WTC11 (cell line): ENCODE measurements around the gene GAA. TPM values are rescaled to one million over a fixed set of nuclear protein-coding genes. Genes with fewer than 3 reads are reported as not detected.

Source experiments
- ATAC-seq: fragments of 200-7000 bp; cut with Tn5 transposase; 2 replicates; pipeline ENCODE4 v1.10.0; 2021; ENCODE audit warnings: mild to moderate bottlenecking, moderate library complexity
- CTCF ChIA-PET: fragments of 300-600 bp; sonication (Branson Sonifier 250); formaldehyde crosslinking; loops from one replicate; lab custom pipeline; 2021; ENCODE audit warnings: antibody characterized with exemption; lab: Charles Lee
- POLR2A ChIA-PET: fragments of 350-600 bp; sonication (Branson Sonifier 250); formaldehyde crosslinking; loops from one replicate; lab custom pipeline; 2021; ENCODE audit warnings: antibody characterized with exemption; lab: Charles Lee
- DNase-seq: peaks from one replicate; pipeline ENCODE4 v3.0.0; 2021; ENCODE audit warnings: low spot score
- H3K27ac Mint-ChIP-seq: 2 replicates; pipeline ENCODE4 v1.8.0; 2021; ENCODE audit warnings: mixed read lengths
- H3K27me3 Mint-ChIP-seq: 2 replicates; pipeline ENCODE4 v1.8.0; 2021; ENCODE audit warnings: low read depth, mild to moderate bottlenecking, moderate library complexity, mixed read lengths
- H3K36me3 Mint-ChIP-seq: 2 replicates; pipeline ENCODE4 v1.8.0; 2021; ENCODE audit warnings: mixed read lengths
- H3K4me1 Mint-ChIP-seq: 2 replicates; pipeline ENCODE4 v1.8.0; 2022; ENCODE audit warnings: mixed read lengths
- H3K4me3 Mint-ChIP-seq: 2 replicates; pipeline ENCODE4 v1.8.0; 2021; ENCODE audit warnings: mild to moderate bottlenecking, moderate library complexity, mixed read lengths
- H3K9me3 Mint-ChIP-seq: 2 replicates; pipeline ENCODE4 v1.8.0; 2021; ENCODE audit warnings: mixed read lengths
- CREM ChIP-seq: sonication (generic); formaldehyde crosslinking; IDR thresholded peaks from 2 replicates; pipeline ENCODE4 v1.8.1; 2022; ENCODE audit warnings: mild to moderate bottlenecking, missing genetic modification reagents, moderate library complexity
- FOXJ3 ChIP-seq: sonication (generic); formaldehyde crosslinking; IDR thresholded peaks from 2 replicates; pipeline ENCODE4 v1.9.0; 2021; ENCODE audit warnings: missing genetic modification reagents, mild to moderate bottlenecking, borderline replicate concordance
- GRHL2 ChIP-seq: fragments of 250-450 bp; sonication (Bioruptor Pico); IDR thresholded peaks from 2 replicates; pipeline ENCODE4 v1.8.0; 2022; ENCODE audit warnings: mild to moderate bottlenecking, moderate library complexity; ENCODE audit not compliant: insufficient replicate concordance, severe bottlenecking
- NFYB ChIP-seq: sonication (generic); formaldehyde crosslinking; conservative IDR thresholded peaks from 2 replicates; pipeline ENCODE4 v1.8.0; 2022; ENCODE audit warnings: low read depth, missing genetic modification reagents
- NR1H2 ChIP-seq: sonication (generic); formaldehyde crosslinking; IDR thresholded peaks from 2 replicates; pipeline ENCODE4 v1.9.0; 2021; ENCODE audit warnings: mild to moderate bottlenecking, moderate library complexity, missing genetic modification reagents
- NR2C2 ChIP-seq: sonication (generic); formaldehyde crosslinking; IDR thresholded peaks from 2 replicates; pipeline ENCODE4 v1.8.0; 2022; ENCODE audit warnings: mild to moderate bottlenecking, missing genetic modification reagents
- OVOL2 ChIP-seq: fragments of 250-450 bp; sonication (Bioruptor Pico); IDR thresholded peaks from 2 replicates; pipeline ENCODE4 v1.9.0; 2021; ENCODE audit warnings: mild to moderate bottlenecking, borderline replicate concordance
- TEAD1 ChIP-seq: sonication (generic); formaldehyde crosslinking; IDR thresholded peaks from 2 replicates; pipeline ENCODE4 v1.8.0; 2022; ENCODE audit warnings: mild to moderate bottlenecking, missing genetic modification reagents
- TP53 ChIP-seq: sonication (generic); formaldehyde crosslinking; IDR thresholded peaks from 2 replicates; pipeline ENCODE4 v1.8.1; 2023; ENCODE audit warnings: mild to moderate bottlenecking, missing genetic modification reagents
- ZNF121 ChIP-seq: sonication (generic); formaldehyde crosslinking; IDR thresholded peaks from 2 replicates; pipeline ENCODE4 v1.8.0; 2023; ENCODE audit warnings: missing genetic modification reagents
- ZNF219 ChIP-seq: sonication (generic); formaldehyde crosslinking; IDR thresholded peaks from 2 replicates; pipeline ENCODE4 v1.8.0; 2023; ENCODE audit warnings: missing genetic modification reagents, mild to moderate bottlenecking, borderline replicate concordance
- ZNF232 ChIP-seq: sonication (generic); formaldehyde crosslinking; IDR thresholded peaks from 2 replicates; pipeline ENCODE4 v1.8.0; 2022; ENCODE audit warnings: mild to moderate bottlenecking, missing genetic modification reagents
- ZNF423 ChIP-seq: fragments of 250-450 bp; sonication (Bioruptor Pico); IDR thresholded peaks from 2 replicates; pipeline ENCODE4 v2.1.2; 2022; ENCODE audit warnings: mild to moderate bottlenecking, moderate library complexity
- total RNA-seq: library from RNA; stranded (reverse); gene quantifications from 3 replicates; pipeline ENCODE4 v1.2.3, GENCODE V29; 2021
- TF ChIP-seq, protein P1 (sequence below): sonication (generic); formaldehyde crosslinking; IDR thresholded peaks from 2 replicates; pipeline ENCODE4 v1.8.0; 2022; ENCODE audit warnings: missing genetic modification reagents
- TF ChIP-seq, protein P2 (sequence below): sonication (generic); formaldehyde crosslinking; IDR thresholded peaks from 2 replicates; pipeline ENCODE4 v1.8.0; 2022; ENCODE audit warnings: mild to moderate bottlenecking, missing genetic modification reagents
- TF ChIP-seq, protein P3 (sequence below): sonication (generic); formaldehyde crosslinking; IDR thresholded peaks from 2 replicates; pipeline ENCODE4 v1.8.1; 2023; ENCODE audit warnings: mild to moderate bottlenecking, moderate library complexity, missing genetic modification reagents
- TF ChIP-seq, protein P4 (sequence below): fragments of 250-450 bp; sonication (Bioruptor Pico); conservative IDR thresholded peaks from 2 replicates; pipeline ENCODE4 v1.9.0; 2021; ENCODE audit warnings: mild to moderate bottlenecking
- TF ChIP-seq, protein P5 (sequence below): fragments of 250-450 bp; sonication (Bioruptor Pico); IDR thresholded peaks from 2 replicates; pipeline ENCODE4 v2.1.2; 2022; ENCODE audit warnings: mild to moderate bottlenecking, moderate library complexity
- TF ChIP-seq, protein P6 (sequence below): fragments of 250-450 bp; sonication (Bioruptor Pico); IDR thresholded peaks from 2 replicates; pipeline ENCODE4 v1.9.0; 2021; ENCODE audit warnings: mild to moderate bottlenecking, borderline replicate concordance
- TF ChIP-seq, protein P7 (sequence below): sonication (generic); formaldehyde crosslinking; IDR thresholded peaks from 2 replicates; pipeline ENCODE4 v1.8.1; 2022; ENCODE audit warnings: mild to moderate bottlenecking, moderate library complexity, missing genetic modification reagents

The GAA gene
- total RNA-seq, 1 experiment from 2014 or later: 91.6 TPM

DNA sequence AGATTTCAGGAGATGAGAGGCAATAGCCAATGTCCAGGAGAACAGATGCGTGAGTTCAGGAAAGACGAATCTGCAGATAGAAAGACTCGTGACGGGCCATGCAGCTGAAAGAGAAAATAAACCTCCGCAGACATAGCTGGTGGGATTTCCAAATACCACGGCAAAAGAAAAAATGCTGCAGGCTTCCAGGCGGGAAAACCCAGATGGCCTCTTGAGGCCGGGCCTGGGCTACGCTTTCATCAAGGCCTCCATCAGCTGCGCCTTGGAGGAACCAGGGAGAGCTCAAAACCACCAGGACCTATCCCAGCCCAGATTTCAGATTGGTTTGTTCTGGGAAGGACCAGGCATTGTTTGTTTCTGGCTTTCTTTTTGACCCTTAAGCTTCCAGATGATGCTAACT is 48.3 kb upstream of the GAA start:
- TF ChIP-seq, protein P1, sequence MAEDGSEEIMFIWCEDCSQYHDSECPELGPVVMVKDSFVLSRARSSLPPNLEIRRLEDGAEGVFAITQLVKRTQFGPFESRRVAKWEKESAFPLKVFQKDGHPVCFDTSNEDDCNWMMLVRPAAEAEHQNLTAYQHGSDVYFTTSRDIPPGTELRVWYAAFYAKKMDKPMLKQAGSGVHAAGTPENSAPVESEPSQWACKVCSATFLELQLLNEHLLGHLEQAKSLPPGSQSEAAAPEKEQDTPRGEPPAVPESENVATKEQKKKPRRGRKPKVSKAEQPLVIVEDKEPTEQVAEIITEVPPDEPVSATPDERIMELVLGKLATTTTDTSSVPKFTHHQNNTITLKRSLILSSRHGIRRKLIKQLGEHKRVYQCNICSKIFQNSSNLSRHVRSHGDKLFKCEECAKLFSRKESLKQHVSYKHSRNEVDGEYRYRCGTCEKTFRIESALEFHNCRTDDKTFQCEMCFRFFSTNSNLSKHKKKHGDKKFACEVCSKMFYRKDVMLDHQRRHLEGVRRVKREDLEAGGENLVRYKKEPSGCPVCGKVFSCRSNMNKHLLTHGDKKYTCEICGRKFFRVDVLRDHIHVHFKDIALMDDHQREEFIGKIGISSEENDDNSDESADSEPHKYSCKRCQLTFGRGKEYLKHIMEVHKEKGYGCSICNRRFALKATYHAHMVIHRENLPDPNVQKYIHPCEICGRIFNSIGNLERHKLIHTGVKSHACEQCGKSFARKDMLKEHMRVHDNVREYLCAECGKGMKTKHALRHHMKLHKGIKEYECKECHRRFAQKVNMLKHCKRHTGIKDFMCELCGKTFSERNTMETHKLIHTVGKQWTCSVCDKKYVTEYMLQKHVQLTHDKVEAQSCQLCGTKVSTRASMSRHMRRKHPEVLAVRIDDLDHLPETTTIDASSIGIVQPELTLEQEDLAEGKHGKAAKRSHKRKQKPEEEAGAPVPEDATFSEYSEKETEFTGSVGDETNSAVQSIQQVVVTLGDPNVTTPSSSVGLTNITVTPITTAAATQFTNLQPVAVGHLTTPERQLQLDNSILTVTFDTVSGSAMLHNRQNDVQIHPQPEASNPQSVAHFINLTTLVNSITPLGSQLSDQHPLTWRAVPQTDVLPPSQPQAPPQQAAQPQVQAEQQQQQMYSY: no peak
- TF ChIP-seq ZNF423 (CRISPR knock-in tag): no peak
- TF ChIP-seq ZNF219 (CRISPR knock-in tag): no peak
- TF ChIP-seq, protein P2, sequence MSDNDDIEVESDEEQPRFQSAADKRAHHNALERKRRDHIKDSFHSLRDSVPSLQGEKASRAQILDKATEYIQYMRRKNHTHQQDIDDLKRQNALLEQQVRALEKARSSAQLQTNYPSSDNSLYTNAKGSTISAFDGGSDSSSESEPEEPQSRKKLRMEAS (CRISPR knock-in tag): no peak
- TF ChIP-seq, protein P3, sequence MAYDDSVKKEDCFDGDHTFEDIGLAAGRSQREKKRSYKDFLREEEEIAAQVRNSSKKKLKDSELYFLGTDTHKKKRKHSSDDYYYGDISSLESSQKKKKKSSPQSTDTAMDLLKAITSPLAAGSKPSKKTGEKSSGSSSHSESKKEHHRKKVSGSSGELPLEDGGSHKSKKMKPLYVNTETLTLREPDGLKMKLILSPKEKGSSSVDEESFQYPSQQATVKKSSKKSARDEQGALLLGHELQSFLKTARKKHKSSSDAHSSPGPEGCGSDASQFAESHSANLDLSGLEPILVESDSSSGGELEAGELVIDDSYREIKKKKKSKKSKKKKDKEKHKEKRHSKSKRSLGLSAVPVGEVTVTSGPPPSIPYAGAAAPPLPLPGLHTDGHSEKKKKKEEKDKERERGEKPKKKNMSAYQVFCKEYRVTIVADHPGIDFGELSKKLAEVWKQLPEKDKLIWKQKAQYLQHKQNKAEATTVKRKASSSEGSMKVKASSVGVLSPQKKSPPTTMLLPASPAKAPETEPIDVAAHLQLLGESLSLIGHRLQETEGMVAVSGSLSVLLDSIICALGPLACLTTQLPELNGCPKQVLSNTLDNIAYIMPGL (CRISPR knock-in tag): no peak
- no peak for TF ChIP-seq NR1H2
- ChIA-PET CTCF (interaction anchor here (1.0 to 2.3 kb wide), 5 partner anchors 45 to 312 kb away, joined by 3 to 6 read pairs (median 6); no protein-coding TSS in a partner anchor), POLR2A (no interaction called here)
- Mint-ChIP-seq H3K4me1 (peaks cover 16% of the 10 kb centered on the region), H3K4me3 (no peak overlapping the region), H3K9me3 (no peaks in the 10 kb centered on the region), H3K27me3 (no peaks in the 10 kb centered on the region), H3K36me3 (peaks cover 7% of the 10 kb centered on the region), H3K27ac (0 out of 2 replicates have a peak overlapping the region, but pooled peaks have one; percentile 10)
- ATAC-seq (no peak), DNase-seq (no peak)

DNA sequence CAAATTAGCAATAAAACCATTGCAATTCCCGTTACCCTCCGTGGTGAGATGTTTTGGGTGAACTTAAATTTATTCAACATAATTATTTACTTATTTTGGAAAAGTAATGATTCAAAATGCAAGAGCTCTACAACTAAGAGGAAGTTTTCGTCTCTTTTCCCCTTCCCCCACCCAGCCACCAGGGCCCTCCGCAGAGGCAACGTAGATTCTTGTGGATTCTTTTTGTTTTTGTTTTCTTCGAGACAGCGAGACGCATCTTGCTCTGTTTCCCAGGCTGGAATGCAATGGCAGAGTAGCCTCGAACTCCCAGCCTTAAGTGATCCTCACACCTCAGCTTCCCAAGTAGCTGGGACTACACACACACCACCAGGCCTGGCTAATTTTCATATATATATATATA is 45.8 kb upstream of the GAA start:
- ChIA-PET POLR2A (no interaction called here), CTCF (interaction anchor here (1.2 to 1.3 kb wide), 3 partner anchors 46 to 69 kb away, joined by 5 to 8 read pairs (median 5); partner anchors contain the start of gene GAA)
- no peak for DNase-seq
- Mint-ChIP-seq H3K4me1 (peaks cover 16% of the 10 kb centered on the region), H3K36me3 (peaks cover 9% of the 10 kb centered on the region), H3K27me3 (no peaks in the 10 kb centered on the region), H3K9me3 (no peaks in the 10 kb centered on the region), H3K4me3 (no peak overlapping the region), H3K27ac (peak overlapping the region; percentile 6; the same call in 1 of the 2 replicates)
- no peak; the same call in 1 of the 2 replicates for ATAC-seq
- TF ChIP-seq, protein P4, sequence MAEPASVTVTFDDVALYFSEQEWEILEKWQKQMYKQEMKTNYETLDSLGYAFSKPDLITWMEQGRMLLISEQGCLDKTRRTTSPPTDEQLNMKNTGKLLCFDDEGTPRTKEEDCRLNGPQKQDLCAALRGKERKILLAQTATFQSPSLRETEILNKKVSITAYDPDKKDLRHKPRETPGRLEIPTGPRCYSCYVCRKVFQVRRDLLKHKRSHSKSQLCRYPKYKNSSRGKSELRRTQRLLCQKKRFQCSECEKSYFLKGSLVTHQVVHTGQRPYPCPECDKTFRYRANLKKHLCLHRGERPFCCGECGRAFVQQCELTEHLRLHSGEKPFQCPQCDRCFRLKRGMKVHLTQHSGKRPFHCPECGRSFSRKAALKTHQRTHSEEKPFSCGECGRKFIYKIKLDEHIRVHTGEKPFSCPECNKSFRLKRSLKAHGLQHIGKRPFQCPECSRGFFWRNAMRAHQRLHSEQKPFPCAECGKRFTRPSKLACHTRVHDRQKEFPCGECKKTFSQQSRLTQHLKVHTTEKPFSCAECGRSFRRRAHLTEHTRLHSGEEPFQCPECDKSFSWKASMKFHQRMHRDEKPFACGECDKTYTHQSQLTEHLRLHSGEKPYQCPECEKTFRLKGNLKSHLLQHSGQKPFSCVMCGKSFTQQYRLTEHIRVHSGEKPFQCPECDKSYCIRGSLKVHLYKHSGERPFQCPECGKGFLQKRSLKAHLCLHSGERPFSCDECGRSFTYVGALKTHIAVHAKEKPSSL: no peak
- TF ChIP-seq OVOL2 (CRISPR knock-in tag): no peak
- no peak for TF ChIP-seq GRHL2
- no peak for TF ChIP-seq ZNF232 (CRISPR knock-in tag)
- TF ChIP-seq NR2C2 (CRISPR knock-in tag): no peak
- TF ChIP-seq CREM: no peak
- TF ChIP-seq TEAD1 (CRISPR knock-in tag): no peak
- TF ChIP-seq ZNF121: no peak
- no peak for TF ChIP-seq TP53 (CRISPR knock-in tag)
- TF ChIP-seq, protein P5, sequence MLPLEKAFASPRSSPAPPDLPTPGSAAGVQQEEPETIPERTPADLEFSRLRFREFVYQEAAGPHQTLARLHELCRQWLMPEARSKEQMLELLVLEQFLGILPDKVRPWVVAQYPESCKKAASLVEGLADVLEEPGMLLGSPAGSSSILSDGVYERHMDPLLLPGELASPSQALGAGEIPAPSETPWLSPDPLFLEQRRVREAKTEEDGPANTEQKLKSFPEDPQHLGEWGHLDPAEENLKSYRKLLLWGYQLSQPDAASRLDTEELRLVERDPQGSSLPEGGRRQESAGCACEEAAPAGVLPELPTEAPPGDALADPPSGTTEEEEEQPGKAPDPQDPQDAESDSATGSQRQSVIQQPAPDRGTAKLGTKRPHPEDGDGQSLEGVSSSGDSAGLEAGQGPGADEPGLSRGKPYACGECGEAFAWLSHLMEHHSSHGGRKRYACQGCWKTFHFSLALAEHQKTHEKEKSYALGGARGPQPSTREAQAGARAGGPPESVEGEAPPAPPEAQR (CRISPR knock-in tag): no peak
- TF ChIP-seq, protein P6, sequence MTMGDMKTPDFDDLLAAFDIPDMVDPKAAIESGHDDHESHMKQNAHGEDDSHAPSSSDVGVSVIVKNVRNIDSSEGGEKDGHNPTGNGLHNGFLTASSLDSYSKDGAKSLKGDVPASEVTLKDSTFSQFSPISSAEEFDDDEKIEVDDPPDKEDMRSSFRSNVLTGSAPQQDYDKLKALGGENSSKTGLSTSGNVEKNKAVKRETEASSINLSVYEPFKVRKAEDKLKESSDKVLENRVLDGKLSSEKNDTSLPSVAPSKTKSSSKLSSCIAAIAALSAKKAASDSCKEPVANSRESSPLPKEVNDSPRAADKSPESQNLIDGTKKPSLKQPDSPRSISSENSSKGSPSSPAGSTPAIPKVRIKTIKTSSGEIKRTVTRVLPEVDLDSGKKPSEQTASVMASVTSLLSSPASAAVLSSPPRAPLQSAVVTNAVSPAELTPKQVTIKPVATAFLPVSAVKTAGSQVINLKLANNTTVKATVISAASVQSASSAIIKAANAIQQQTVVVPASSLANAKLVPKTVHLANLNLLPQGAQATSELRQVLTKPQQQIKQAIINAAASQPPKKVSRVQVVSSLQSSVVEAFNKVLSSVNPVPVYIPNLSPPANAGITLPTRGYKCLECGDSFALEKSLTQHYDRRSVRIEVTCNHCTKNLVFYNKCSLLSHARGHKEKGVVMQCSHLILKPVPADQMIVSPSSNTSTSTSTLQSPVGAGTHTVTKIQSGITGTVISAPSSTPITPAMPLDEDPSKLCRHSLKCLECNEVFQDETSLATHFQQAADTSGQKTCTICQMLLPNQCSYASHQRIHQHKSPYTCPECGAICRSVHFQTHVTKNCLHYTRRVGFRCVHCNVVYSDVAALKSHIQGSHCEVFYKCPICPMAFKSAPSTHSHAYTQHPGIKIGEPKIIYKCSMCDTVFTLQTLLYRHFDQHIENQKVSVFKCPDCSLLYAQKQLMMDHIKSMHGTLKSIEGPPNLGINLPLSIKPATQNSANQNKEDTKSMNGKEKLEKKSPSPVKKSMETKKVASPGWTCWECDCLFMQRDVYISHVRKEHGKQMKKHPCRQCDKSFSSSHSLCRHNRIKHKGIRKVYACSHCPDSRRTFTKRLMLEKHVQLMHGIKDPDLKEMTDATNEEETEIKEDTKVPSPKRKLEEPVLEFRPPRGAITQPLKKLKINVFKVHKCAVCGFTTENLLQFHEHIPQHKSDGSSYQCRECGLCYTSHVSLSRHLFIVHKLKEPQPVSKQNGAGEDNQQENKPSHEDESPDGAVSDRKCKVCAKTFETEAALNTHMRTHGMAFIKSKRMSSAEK (CRISPR knock-in tag): no peak
- no peak for TF ChIP-seq FOXJ3 (CRISPR knock-in tag)
- TF ChIP-seq, protein P7, sequence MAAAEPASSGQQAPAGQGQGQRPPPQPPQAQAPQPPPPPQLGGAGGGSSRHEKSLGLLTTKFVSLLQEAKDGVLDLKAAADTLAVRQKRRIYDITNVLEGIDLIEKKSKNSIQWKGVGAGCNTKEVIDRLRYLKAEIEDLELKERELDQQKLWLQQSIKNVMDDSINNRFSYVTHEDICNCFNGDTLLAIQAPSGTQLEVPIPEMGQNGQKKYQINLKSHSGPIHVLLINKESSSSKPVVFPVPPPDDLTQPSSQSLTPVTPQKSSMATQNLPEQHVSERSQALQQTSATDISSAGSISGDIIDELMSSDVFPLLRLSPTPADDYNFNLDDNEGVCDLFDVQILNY (CRISPR knock-in tag): no peak
- no peak for TF ChIP-seq NFYB
